GM12878 (cell line): ENCODE measurements around the gene ARL5C.

ENCODE experiments used
- CEBPB ChIP-seq, 2 experiments: fragments of 150-350 bp in 1 of 2; IDR thresholded peaks; 2 replicates each; pipeline ENCODE4 v1.6.1; 2012 to 2014; ENCODE audit warnings: low read depth in 2 of 2, low read length in 2 of 2, borderline replicate concordance in 1 of 2, inconsistent platforms in 1 of 2
- EP300 ChIP-seq, 2 experiments: fragments of 150-350 bp in 1 of 2; IDR thresholded peaks; 2 replicates each; pipeline ENCODE4 v1.6.1; 2011 to 2012; ENCODE audit warnings: low read depth in 2 of 2, low read length in 2 of 2, borderline replicate concordance in 1 of 2, improper control_type of control experiment in 1 of 2, inconsistent platforms in 1 of 2; ENCODE audit not compliant: control insufficient read depth in 1 of 2
- EZH2 ChIP-seq: IDR thresholded peaks from 2 replicates; pipeline ENCODE4 v1.6.1; 2012; ENCODE audit warnings: low read depth, mild to moderate bottlenecking, control low read depth, inconsistent platforms, low read length, borderline replicate concordance; ENCODE audit not compliant: control insufficient read depth
- RCOR1 ChIP-seq: conservative IDR thresholded peaks from 2 replicates; pipeline ENCODE4 v1.6.1; 2012; ENCODE audit warnings: low read depth, low read length, improper control_type of control experiment
- USF2 ChIP-seq: IDR thresholded peaks from 2 replicates; pipeline ENCODE4 v1.6.1; 2011; ENCODE audit warnings: low read depth, low read length, improper control_type of control experiment, borderline replicate concordance
- TF ChIP-seq, protein P1 (sequence below): fragments of 450-650 bp; IDR thresholded peaks from 2 replicates; pipeline ENCODE4 v1.6.1; 2017; ENCODE audit warnings: mild to moderate bottlenecking

- no peak for TF ChIP-seq USF2
- no peak for TF ChIP-seq EP300 (IDR thresholded peaks at IDR 0.05; ENCODE audit: borderline replicate concordance in 1 of 2, control insufficient read depth in 1 of 2, low read depth in 2 of 2, low read length in 2 of 2)
- TF ChIP-seq, protein P1, sequence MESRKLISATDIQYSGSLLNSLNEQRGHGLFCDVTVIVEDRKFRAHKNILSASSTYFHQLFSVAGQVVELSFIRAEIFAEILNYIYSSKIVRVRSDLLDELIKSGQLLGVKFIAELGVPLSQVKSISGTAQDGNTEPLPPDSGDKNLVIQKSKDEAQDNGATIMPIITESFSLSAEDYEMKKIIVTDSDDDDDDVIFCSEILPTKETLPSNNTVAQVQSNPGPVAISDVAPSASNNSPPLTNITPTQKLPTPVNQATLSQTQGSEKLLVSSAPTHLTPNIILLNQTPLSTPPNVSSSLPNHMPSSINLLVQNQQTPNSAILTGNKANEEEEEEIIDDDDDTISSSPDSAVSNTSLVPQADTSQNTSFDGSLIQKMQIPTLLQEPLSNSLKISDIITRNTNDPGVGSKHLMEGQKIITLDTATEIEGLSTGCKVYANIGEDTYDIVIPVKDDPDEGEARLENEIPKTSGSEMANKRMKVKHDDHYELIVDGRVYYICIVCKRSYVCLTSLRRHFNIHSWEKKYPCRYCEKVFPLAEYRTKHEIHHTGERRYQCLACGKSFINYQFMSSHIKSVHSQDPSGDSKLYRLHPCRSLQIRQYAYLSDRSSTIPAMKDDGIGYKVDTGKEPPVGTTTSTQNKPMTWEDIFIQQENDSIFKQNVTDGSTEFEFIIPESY = no peak
- TF ChIP-seq RCOR1 = no peak
- no peak for TF ChIP-seq EZH2
- TF ChIP-seq CEBPB (IDR thresholded peaks at IDR 0.05; ENCODE audit: borderline replicate concordance in 1 of 2, low read depth in 2 of 2, low read length in 2 of 2) = no peak
Measured at GRCh38 chr17:39208136-39208535, 42.2 kb upstream of the ARL5C start.
